WTC11 (cell line): ENCODE measurements around the gene ASIC3. TPM values are rescaled to one million over a fixed set of nuclear protein-coding genes. Genes with fewer than 3 reads are reported as not detected.

ENCODE experiments used
- ATAC-seq: fragments of 200-7000 bp; cut with Tn5 transposase; 2 replicates; pipeline ENCODE4 v1.10.0; 2021; ENCODE audit warnings: mild to moderate bottlenecking, moderate library complexity
- CTCF ChIA-PET: fragments of 300-600 bp; sonication (Branson Sonifier 250); formaldehyde crosslinking; loops from one replicate; lab custom pipeline; 2021; ENCODE audit warnings: antibody characterized with exemption; lab: Charles Lee
- POLR2A ChIA-PET: fragments of 350-600 bp; sonication (Branson Sonifier 250); formaldehyde crosslinking; loops from one replicate; lab custom pipeline; 2021; ENCODE audit warnings: antibody characterized with exemption; lab: Charles Lee
- DNase-seq: peaks from one replicate; pipeline ENCODE4 v3.0.0; 2021; ENCODE audit warnings: low spot score
- H3K27ac Mint-ChIP-seq: 2 replicates; pipeline ENCODE4 v1.8.0; 2021; ENCODE audit warnings: mixed read lengths
- H3K27me3 Mint-ChIP-seq: 2 replicates; pipeline ENCODE4 v1.8.0; 2021; ENCODE audit warnings: low read depth, mild to moderate bottlenecking, moderate library complexity, mixed read lengths
- H3K36me3 Mint-ChIP-seq: 2 replicates; pipeline ENCODE4 v1.8.0; 2021; ENCODE audit warnings: mixed read lengths
- H3K4me1 Mint-ChIP-seq: 2 replicates; pipeline ENCODE4 v1.8.0; 2022; ENCODE audit warnings: mixed read lengths
- H3K4me3 Mint-ChIP-seq: 2 replicates; pipeline ENCODE4 v1.8.0; 2021; ENCODE audit warnings: mild to moderate bottlenecking, moderate library complexity, mixed read lengths
- H3K9me3 Mint-ChIP-seq: 2 replicates; pipeline ENCODE4 v1.8.0; 2021; ENCODE audit warnings: mixed read lengths
- ATF6 ChIP-seq: sonication (generic); formaldehyde crosslinking; IDR thresholded peaks from 2 replicates; pipeline ENCODE4 v1.8.1; 2023; ENCODE audit warnings: mild to moderate bottlenecking, missing genetic modification reagents
- EMX1 ChIP-seq: fragments of 250-450 bp; sonication (Bioruptor Pico); IDR thresholded peaks from 2 replicates; pipeline ENCODE4 v1.8.0; 2021; ENCODE audit warnings: mild to moderate bottlenecking
- FOXP1 ChIP-seq: sonication (generic); formaldehyde crosslinking; IDR thresholded peaks from 2 replicates; pipeline ENCODE4 v1.8.0; 2022; ENCODE audit warnings: missing genetic modification reagents, mild to moderate bottlenecking, moderate library complexity, borderline replicate concordance
- GABPB1 ChIP-seq: sonication (generic); formaldehyde crosslinking; IDR thresholded peaks from 2 replicates; pipeline ENCODE4 v1.8.1; 2023; ENCODE audit warnings: mild to moderate bottlenecking, missing genetic modification reagents
- GTF2I ChIP-seq: fragments of 250-450 bp; sonication (Bioruptor Pico); conservative IDR thresholded peaks from 2 replicates; pipeline ENCODE4 v1.4.0; 2021; ENCODE audit warnings: mild to moderate bottlenecking
- HMGXB4 ChIP-seq: sonication (generic); formaldehyde crosslinking; IDR thresholded peaks from 2 replicates; pipeline ENCODE4 v1.8.1; 2023; ENCODE audit warnings: mild to moderate bottlenecking, moderate library complexity, missing genetic modification reagents
- JAZF1 ChIP-seq: fragments of 250-450 bp; sonication (Bioruptor Pico); IDR thresholded peaks from 2 replicates; pipeline ENCODE4 v1.9.0; 2021; ENCODE audit warnings: moderate library complexity, mild to moderate bottlenecking, inconsistent platforms
- NFE2L1 ChIP-seq: sonication (generic); formaldehyde crosslinking; IDR thresholded peaks from 2 replicates; pipeline ENCODE4 v1.8.1; 2023; ENCODE audit warnings: missing genetic modification reagents
- NFYB ChIP-seq: sonication (generic); formaldehyde crosslinking; conservative IDR thresholded peaks from 2 replicates; pipeline ENCODE4 v1.8.0; 2022; ENCODE audit warnings: low read depth, missing genetic modification reagents
- RORB ChIP-seq: fragments of 250-450 bp; sonication (Bioruptor Pico); IDR thresholded peaks from 2 replicates; pipeline ENCODE4 v1.9.0; 2021; ENCODE audit warnings: mild to moderate bottlenecking
- SP1 ChIP-seq: sonication (generic); formaldehyde crosslinking; conservative IDR thresholded peaks from 2 replicates; pipeline ENCODE4 v1.8.1; 2022; ENCODE audit warnings: missing genetic modification reagents
- ZBTB43 ChIP-seq: sonication (generic); formaldehyde crosslinking; IDR thresholded peaks from 2 replicates; pipeline ENCODE4 v1.8.1; 2023; ENCODE audit warnings: mild to moderate bottlenecking, missing genetic modification reagents
- ZNF423 ChIP-seq: fragments of 250-450 bp; sonication (Bioruptor Pico); IDR thresholded peaks from 2 replicates; pipeline ENCODE4 v2.1.2; 2022; ENCODE audit warnings: mild to moderate bottlenecking, moderate library complexity
- total RNA-seq: library from RNA; stranded (reverse); gene quantifications from 3 replicates; pipeline ENCODE4 v1.2.3, GENCODE V29; 2021
- TF ChIP-seq, protein P1 (sequence below): sonication (generic); formaldehyde crosslinking; IDR thresholded peaks from 2 replicates; pipeline ENCODE4 v1.8.0; 2022; ENCODE audit warnings: mild to moderate bottlenecking, missing genetic modification reagents
- TF ChIP-seq, protein P2 (sequence below): sonication (generic); formaldehyde crosslinking; conservative IDR thresholded peaks from 2 replicates; pipeline ENCODE4 v1.8.1; 2022; ENCODE audit warnings: mild to moderate bottlenecking, missing genetic modification reagents
- TF ChIP-seq, protein P3 (sequence below): sonication (generic); formaldehyde crosslinking; IDR thresholded peaks from 2 replicates; pipeline ENCODE4 v1.8.1; 2023; ENCODE audit warnings: mild to moderate bottlenecking, missing genetic modification reagents, moderate library complexity
- TF ChIP-seq, protein P4 (sequence below): sonication (generic); formaldehyde crosslinking; IDR thresholded peaks from 2 replicates; pipeline ENCODE4 v1.8.1; 2023; ENCODE audit warnings: mild to moderate bottlenecking, missing genetic modification reagents, borderline replicate concordance

ASIC3 gene
- total RNA-seq, 1 experiment from 2014 or later: 5.5 TPM

GRCh38 chr7:151062399-151063211 lies 14.3 kb downstream of the ASIC3 start (continued):
- TF ChIP-seq ZBTB43 (peak; percentile 74), ATF6 (CRISPR knock-in tag) (no peak), GTF2I (CRISPR knock-in tag) (no peak), GABPB1 (CRISPR knock-in tag) (peak; percentile 22; the same call in 1 of the 2 replicates), NFE2L1 (CRISPR knock-in tag) (0 out of 2 replicates have a peak, but pooled peaks have one; percentile 44), ZNF423 (CRISPR knock-in tag) (peak; percentile 18), SP1 (CRISPR knock-in tag) (peak; percentile 75), EMX1 (CRISPR knock-in tag) (no peak), NFYB (0 out of 2 replicates have a peak, but pooled peaks have one; percentile 35), JAZF1 (CRISPR knock-in tag) (no peak), RORB (no peak)
- TF ChIP-seq, protein P1, sequence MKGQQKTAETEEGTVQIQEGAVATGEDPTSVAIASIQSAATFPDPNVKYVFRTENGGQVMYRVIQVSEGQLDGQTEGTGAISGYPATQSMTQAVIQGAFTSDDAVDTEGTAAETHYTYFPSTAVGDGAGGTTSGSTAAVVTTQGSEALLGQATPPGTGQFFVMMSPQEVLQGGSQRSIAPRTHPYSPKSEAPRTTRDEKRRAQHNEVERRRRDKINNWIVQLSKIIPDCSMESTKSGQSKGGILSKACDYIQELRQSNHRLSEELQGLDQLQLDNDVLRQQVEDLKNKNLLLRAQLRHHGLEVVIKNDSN: peak; percentile 99

GRCh38 chr7:151063212-151063561 lies 14.9 kb downstream of the ASIC3 start:
- TF ChIP-seq EMX1 (CRISPR knock-in tag) (no peak), HMGXB4 (CRISPR knock-in tag) (0 out of 2 replicates have a peak, but pooled peaks have one; percentile 8)
- TF ChIP-seq, all 79 proteins: peak for 1
- H3K27ac Mint-ChIP-seq: no peak overlapping the region
- CTCF ChIA-PET: interaction anchor here (0.6 to 2.6 kb wide), 28 partner anchors 12 to 181 kb away, joined by 3 to 36 read pairs (median 6); partner anchors contain the start of genes ABCB8, FASTK and H2BK1

DNA sequence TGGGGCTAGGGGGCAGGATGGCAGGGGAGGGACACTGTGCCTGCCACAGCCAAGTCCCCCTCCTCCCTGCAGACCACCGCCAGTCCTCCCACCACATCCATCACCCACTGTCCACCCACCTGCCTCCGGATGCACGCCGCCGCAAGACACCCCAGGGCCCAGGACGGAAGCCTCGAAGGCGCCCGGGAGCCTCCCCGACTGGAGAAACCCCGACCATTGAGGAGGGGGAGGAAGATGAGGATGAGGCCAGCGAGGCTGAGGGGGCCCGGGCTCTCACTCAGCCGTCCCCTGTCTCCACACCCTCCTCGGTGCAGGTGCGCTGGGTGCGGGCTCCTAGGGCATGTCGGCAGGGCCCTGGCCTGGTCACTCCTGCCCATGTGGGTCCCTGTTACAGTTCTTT lies 16.1 kb downstream of the ASIC3 start:
- POLR2A ChIA-PET: interaction anchor here (1.7 kb wide), 1 partner anchor 12 kb away, joined by 6 read pairs; no protein-coding TSS in a partner anchor
- H3K36me3 Mint-ChIP-seq: peaks cover 26% of the 10 kb centered on the region
- no peaks in the 10 kb centered on the region for H3K9me3 Mint-ChIP-seq
- no peak overlapping the region for H3K4me3 Mint-ChIP-seq
- DNase-seq (no peak), ATAC-seq (no peak)
- CTCF ChIA-PET: interaction anchor here (2.6 kb wide), 1 partner anchor 51 kb away, joined by 11 read pairs; no protein-coding TSS in a partner anchor
- peaks cover 31% of the 10 kb centered on the region for H3K4me1 Mint-ChIP-seq
- peaks cover 2% of the 10 kb centered on the region; the same call in 1 of the 2 replicates for H3K27me3 Mint-ChIP-seq
- no peak overlapping the region for H3K27ac Mint-ChIP-seq
- TF ChIP-seq, protein P2, sequence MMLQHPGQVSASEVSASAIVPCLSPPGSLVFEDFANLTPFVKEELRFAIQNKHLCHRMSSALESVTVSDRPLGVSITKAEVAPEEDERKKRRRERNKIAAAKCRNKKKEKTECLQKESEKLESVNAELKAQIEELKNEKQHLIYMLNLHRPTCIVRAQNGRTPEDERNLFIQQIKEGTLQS: no peak
- TF ChIP-seq FOXP1 (CRISPR knock-in tag) (no peak), ATF6 (CRISPR knock-in tag) (no peak)
- TF ChIP-seq, protein P3, sequence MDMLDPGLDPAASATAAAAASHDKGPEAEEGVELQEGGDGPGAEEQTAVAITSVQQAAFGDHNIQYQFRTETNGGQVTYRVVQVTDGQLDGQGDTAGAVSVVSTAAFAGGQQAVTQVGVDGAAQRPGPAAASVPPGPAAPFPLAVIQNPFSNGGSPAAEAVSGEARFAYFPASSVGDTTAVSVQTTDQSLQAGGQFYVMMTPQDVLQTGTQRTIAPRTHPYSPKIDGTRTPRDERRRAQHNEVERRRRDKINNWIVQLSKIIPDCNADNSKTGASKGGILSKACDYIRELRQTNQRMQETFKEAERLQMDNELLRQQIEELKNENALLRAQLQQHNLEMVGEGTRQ: no peak
- TF ChIP-seq, protein P4, sequence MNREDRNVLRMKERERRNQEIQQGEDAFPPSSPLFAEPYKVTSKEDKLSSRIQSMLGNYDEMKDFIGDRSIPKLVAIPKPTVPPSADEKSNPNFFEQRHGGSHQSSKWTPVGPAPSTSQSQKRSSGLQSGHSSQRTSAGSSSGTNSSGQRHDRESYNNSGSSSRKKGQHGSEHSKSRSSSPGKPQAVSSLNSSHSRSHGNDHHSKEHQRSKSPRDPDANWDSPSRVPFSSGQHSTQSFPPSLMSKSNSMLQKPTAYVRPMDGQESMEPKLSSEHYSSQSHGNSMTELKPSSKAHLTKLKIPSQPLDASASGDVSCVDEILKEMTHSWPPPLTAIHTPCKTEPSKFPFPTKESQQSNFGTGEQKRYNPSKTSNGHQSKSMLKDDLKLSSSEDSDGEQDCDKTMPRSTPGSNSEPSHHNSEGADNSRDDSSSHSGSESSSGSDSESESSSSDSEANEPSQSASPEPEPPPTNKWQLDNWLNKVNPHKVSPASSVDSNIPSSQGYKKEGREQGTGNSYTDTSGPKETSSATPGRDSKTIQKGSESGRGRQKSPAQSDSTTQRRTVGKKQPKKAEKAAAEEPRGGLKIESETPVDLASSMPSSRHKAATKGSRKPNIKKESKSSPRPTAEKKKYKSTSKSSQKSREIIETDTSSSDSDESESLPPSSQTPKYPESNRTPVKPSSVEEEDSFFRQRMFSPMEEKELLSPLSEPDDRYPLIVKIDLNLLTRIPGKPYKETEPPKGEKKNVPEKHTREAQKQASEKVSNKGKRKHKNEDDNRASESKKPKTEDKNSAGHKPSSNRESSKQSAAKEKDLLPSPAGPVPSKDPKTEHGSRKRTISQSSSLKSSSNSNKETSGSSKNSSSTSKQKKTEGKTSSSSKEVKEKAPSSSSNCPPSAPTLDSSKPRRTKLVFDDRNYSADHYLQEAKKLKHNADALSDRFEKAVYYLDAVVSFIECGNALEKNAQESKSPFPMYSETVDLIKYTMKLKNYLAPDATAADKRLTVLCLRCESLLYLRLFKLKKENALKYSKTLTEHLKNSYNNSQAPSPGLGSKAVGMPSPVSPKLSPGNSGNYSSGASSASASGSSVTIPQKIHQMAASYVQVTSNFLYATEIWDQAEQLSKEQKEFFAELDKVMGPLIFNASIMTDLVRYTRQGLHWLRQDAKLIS (CRISPR knock-in tag): no peak

More at GRCh38 chr7:151063212-151063561, 14.9 kb downstream of the ASIC3 start:
- Mint-ChIP-seq H3K9me3 (no peaks in the 10 kb centered on the region), H3K27me3 (peaks cover 2% of the 10 kb centered on the region; the same call in 1 of the 2 replicates), H3K4me1 (peaks cover 37% of the 10 kb centered on the region), H3K4me3 (peak overlapping the region; percentile 64), H3K36me3 (peaks cover 19% of the 10 kb centered on the region)
- peak; percentile 24 for DNase-seq
- ATAC-seq: no peak
- POLR2A ChIA-PET: interaction anchor here (0.6 to 2.3 kb wide), 11 partner anchors 12 to 1528 kb away, joined by 3 to 13 read pairs (median 8); partner anchors contain the start of genes ABCB8, ABCF2, FASTK and TMUB1
